NCI-H748 treated with DMSO at 0.1 percent for 48 hours (cell line): ENCODE data around the gene C1orf185.
"Not testable (repeated sequence)": the region's sequence is repeated elsewhere in the genome, so short reads cannot be mapped to it uniquely, and the experiment has no call there.

Source experiments
- DNase-seq: peaks from one replicate; lab custom pipeline; 2025; lab: John Stamatoyannopoulos, UW

Gene C1orf185

DNA sequence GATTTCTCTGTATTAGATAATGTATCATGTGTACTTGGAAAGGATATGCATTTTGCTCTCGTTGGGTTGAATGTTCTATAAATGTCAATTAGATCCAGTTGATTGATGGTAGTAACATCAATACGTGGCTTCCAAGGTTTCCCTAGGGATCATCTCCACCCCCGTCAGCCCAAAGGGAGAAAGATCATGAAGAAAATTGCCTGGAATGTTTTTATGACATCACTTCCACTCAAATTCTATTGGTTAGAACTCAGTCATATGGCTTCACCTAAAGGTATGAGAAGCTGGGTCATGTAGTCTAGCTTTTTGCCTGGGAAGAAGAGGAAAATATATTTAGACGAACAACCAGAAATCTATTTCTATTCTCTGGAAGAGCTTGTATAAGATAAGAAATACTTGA is at the start of gene C1orf185:
TSS of gene C1orf185 (plus strand) at position 253 of the 400 bp plus-strand sequence. CDS start at position 259, 6 bp downstream.
- DNase-seq, result no peak

DNA sequence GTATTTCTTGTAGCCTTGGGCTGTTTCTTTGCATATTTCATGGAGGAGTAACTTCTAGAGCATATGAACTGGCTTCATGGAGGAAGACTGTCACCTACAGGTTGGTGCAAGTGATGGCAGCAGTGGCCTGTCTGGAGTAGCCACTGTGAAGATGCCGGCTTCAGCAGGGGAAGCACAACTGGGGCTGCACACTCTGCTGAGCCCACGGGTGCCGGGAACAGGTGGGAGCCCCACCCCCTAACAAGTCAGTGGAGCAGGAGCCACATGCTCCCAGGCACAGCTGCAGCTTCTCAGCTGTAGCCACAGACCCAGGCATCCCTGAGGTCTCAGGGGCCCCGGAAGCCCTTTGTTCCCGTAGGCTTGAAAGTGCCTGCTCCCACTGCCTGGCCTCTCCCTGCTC is 43.2 kb upstream of the C1orf185 start:
- no peak for DNase-seq

DNA sequence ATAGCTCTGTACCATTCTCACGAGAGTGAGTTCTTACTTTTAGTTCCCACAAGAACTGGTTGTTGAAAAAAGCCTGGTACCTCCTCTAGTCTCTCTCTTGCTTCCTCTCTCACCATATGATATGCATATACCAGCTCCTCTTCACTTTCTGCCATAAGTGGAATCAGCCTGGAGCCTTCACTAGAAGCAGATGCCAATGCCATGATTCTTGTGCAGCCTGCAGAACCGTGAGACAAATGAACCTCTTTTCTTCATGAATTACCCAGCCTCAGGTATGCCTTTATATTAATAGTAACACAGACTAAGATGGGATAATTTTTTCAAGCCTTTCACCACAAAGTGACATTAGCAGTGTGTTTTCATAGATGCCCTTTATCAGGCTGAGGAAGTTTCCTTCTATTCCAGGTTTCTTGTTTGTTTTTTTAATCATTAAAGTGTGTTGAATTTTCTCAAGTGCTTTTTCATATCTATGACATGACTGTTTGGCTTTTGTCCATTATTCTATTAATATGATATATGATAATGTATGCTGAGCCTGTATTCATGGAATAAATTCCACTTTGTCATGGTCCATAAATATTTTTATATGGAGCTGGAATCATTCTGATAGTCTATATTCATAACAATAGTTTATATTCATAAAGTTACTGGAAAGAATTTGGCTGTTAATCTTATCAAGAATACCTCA is 40.7 kb upstream of the C1orf185 start:
- no peak for DNase-seq

DNA sequence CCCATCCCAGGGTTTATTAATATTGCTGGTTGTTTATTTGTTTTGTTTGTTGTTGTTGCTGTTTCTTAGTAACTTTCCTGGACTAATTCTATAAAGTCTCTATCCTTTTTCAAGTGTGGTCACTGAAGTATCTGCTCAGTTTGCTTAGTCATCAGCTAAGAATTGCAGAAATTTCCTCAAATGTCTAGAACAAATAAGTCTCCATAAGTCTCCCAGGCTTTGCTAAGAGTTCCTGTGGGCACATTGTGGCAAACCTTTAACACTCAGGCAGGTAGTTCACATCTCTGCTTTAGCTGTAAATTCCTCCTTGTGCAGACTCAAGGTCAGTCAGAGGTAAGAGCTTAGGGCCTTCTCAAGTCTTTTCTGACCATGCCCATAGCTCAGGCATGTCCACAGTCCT is 38.9 kb upstream of the C1orf185 start:
- no peak for DNase-seq

DNA sequence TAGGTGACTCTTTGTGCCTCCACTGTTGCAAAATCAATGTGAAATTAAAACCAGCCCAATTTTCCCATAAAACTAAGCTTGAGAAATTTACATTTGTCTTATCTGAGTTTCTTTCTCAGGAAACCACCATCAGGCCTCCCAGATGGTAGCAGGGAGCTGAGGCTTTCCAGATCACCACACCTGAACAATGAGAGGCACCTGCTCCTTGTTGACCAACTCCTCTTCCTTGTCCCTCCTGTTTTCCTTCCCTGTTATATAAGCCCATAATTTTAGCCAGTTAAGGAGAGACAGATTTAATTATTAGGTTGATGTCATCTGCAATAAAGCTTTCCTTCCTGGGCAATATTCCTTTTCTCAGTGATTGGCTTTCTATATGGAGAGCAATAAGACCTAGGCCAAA is 32.0 kb upstream of the C1orf185 start:
- DNase-seq, result peak; percentile 66

DNA sequence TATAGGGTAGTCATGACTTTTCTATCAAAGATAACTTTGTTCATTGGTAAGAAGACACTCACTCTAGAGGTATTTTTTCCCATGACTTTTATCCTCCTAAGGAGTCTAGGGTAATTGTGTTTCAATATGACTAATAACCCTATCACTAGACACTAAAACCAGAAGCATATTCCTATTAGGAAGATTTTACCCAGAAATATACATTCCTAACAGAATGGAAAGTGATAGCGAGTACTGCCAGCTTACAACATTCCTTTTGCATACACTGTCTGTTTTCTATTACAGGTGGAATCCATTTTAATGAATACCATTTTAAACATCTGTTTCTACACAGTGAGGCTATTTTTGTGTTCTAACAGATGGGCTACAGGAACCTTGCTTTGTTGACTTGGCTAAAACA is 31.4 kb upstream of the C1orf185 start:
- DNase-seq, result no peak

DNA sequence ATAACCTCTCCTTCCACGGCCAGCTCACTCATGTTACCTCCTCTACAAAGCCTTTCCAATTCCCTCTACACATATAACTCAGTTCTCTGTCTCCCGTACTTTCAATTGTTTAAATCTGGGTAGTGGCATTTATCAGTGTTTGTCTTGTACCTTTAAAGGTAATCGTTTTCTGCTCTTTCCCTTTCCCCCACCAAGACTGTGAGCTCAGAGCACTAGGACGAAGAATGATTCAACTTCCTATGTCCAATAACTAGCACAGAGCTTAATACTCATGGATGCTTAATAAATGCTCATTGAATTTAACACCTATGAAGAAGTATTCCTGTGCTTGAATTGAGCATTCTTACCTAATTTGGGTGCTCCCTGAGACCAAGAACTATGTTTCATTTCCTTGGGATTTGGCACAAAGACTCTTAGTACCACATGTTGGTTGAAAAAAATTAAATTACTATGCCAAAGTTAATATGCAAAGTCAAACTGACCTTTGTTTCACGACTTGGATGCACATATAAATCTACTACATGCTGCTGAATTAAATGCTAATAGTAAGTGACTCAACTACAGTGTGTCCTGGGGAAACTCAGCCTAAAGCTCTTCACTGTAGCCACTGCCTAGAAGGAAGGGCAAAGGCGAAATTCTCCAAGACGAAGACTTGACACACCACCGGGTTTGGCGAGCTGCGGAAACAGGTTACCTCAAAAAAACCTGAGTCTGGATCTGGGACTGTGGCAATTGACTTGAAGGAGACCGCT is 30.6 kb upstream of the C1orf185 start:
- DNase-seq, result no peak

DNA sequence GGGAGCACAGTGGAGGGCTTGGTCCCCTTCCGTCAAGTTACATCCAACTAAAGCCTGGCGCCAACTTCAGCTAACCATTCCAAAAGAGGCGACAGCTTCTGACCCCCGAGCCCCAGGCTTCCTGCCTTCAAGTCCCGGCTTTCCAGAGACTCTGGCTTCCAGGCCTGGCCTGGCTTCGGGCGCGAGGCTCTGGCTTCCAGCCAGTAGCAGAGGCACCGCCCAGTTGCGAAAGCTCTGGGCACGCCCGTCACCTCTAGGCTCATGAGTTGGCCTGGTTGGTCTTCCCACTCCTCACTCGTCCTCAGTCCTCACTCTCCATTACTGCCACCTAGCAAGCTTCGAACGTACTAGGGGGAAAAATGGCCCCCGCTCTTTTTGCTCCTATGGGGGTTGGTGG is 30.0 kb upstream of the C1orf185 start:
- DNase-seq, result no peak

DNA sequence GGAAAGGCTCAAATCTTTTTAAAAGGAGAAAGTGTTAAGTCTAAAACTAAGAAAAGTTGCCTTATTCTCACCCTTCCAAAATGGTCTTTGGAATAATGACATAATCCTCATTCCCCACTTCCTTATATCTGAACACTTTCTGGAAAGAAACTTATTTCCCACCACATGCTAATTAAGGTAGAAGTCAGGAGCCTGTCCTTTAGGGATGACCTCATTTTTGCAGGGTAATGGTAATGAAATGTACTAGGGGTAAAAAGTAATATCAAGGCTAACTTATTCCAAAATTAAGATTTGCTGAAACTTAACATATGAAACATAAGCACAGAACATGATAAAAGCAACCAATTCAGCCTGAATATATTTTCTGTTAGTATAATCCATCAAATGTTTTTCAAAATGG is 29.4 kb upstream of the C1orf185 start:
- no peak for DNase-seq

DNA sequence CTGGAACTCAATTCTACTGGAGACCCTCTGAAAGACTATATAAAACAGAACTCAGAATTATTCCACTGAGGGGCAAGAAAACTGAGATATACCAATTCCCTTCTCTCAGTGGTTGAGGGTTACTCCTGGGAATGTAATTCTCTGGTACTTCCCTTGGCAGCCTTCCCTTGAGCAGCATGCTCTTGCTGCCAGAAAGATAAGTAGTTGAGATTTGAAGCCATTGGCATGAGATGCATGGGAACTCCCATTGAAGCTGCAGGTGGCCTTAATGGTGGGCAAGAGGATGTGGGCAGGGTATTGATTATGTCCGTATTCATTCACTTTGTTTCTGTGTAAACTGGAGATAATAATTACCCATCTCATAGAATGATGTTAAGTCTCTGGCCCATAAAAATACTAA is 28.6 kb upstream of the C1orf185 start:
- DNase-seq, result no peak

DNA sequence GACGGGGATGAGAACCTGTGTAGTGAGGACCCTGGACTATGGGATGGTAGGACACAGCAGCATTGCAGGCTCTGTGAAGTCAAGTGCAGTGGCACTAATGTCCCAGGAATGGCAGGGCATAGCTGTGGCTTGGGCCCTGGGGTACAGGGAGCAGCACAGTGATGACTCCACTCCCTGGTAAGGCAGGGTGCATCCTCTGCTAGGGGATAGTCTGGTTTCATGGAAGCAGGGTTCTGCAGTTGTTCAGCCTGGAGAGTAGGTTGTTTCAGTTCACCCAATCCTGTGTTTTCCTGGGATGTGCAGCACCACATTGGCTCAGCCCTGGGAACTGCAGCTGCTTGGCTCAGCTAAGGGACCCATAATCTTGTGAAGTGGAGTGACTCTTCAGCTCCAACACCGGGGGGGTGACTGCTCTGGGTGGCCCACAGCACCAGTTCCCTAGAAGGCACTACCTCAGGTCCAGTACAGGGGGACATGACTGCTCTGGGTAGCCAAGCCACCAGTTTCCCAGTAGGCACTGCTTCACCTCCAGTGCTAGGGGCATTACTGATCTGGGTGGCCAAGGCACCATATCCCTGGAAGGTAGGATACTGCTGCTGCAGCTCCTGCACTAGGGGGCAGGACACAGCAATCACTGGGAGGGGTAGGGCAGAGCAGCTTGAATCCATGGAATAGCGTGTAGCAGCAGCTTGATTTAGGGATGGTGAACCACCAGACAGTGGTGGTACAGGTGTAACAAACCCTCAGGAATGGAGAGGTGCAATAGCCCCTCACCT is 15.3 kb upstream of the C1orf185 start:
- DNase-seq, result no peak

DNA sequence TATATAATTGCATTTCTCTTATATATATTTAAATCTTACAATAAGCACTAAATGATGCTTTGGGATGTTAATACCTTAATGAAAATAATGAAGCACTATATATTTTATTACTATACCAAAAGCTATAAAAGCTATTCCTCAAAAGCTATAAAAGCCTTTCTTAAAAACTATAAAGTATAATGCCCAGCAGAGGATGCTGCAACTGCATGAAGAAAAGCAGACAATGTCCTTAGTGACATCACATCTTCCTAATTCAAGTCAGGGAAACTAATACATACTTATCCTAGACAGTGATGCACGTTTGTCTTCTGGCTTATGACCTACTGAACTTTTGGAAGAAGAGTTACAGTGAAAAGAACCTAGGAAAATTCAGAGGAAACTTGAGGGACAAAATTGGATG is 13.6 kb upstream of the C1orf185 start:
- no peak for DNase-seq

DNA sequence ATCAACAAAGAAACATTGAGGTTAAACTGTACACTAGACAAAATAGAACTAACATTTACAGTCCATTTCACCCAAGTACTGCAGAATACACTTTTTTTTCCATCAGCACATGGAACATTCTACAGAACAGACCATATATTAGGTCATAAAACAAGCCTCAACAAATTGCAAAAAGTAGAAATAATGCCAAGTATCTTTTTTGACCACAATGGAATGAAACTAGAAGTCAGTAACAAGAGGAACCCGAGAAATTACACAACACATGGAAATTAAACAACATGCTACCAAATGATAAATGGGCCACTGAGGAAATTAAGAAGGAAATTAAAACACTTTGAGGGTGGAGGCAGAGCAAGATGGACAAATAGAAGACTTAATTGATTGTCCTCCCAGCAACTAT is 8.4 kb upstream of the C1orf185 start:
- DNase-seq, result no peak

DNA sequence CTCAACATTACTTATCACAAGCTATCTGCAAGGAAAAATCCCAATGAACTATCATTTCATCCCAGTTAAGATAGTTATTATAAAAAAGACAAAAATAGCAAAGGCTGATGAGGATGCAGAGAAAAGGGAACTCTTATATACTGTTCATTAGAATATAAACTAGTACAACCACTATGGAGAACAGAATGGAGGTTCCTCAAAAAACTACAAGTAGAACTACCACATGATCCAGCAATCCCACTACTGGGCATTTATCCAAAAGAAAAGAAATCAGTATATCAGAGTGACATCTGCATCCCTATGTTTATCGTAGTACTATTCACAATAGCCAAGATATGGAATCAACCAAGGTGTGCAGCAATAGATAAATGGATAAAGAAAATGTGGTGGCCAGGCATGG is 4.9 kb upstream of the C1orf185 start:
- DNase-seq, result no peak

DNA sequence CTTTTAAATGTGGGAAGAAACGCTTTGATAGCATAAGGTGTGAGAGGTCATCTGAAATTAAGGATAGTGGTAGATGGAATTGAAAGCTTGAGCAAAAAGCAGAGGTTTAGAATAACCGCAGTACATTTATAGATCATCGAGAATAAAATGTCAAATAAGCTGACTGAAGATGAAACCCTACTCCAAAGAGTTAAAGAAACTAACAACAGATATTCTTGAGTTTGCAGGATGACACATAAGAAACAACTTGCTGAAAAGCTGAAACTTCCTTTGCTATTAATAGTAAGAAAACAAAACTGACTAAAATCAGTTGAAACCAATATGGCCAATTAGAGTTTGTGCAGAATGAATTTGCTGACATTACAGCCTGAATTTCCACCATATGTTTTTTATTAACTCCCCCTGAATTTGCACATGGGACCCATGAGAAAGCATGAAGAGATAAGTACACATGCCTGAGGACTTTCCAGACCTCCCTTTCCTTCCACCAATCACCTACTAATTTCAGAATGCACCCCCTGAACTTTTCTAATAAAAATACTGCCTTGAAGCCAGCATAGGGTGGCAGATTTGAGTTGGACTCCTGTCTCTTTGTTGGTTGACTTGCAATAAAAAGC is 1.7 kb upstream of the C1orf185 start:
- no peak for DNase-seq

DNA sequence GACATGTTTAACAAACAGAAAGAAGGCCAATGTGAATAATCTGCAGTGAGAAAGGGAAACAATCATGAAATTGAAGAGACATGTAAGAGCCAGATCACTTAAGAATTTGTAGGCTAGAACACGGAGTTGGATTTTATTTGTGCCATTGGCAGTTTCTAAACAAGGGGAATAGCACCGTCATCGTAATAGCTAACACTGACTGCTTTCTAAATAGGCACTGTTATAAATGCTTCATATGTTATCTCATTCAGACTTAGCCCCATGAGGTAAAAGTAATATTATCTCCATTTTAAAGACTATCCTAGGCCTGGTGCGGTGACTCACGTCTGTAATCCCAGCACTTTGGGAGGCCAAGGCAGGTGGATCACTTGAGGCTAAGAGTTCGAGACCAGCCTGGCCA is 12.1 kb downstream of the C1orf185 start:
- DNase-seq, result no peak

DNA sequence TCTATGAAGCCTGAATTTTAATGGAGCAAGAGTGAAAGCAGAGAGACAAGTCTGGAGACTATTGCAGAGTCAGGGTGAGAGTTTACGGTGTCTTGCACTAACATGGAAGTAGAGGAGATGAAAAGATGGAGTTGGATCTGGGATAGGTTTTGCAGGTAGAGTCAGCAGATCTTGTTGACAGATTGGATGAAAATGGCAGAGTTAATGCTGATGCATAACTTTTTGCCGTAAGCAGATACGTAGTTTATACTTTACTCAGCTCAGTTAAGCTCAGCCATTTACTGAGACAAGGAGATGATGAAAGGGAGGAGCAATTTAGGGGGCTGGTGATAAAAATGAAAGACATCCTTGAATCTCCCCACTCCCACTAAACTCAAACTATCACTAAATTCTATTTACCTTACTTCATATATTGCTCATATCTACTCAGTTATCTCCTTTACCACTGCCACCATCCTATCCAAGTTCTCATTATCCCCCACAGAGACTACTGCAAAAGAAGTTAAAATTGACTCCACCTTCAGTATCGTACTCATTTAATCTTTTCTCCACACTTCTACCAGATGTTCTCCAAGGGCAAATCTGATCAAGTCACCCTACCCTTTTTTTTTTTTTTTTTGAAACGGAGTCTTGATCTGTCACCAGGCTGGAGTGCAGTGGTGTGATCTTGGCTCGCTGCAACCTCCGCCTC is 13.8 kb downstream of the C1orf185 start:
- DNase-seq, result no peak

DNA sequence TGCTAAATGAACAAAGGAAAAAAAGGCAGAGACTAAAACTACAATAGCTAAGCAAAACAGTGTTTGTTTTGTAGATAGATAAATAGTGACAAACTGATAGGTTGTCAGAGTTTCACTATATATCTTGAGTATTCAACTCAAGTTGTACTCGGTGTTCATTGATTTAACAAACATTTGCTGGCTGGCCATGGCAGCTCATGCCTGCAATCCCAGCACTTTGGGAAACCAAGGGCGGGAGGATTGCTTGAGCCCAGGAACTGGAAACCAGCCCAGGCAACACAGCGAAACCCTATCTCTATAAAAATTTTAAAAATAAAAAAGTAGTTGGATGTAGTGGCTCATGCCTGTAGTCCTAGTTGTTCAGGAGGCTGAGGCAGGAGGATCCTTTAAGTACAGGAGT is 17.3 kb downstream of the C1orf185 start:
- DNase-seq, result no peak

DNA sequence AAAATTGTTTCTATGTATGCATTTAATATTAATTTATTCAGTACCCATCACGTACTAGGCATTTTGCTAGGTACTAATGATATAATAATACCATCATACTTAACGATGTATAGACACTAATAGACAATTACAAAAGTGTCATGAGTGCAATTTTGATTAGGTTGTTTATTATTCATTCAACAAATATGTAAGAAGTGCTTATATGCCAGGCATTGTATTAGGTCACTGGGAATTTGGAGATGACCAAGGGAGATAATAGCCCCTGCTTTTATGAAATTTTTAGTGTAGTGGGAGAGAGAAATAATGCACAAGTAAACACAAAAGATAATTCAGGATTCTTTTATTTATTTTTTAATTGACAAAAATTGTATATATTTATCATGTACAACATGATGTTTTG is 18.6 kb downstream of the C1orf185 start:
- DNase-seq, result no peak

DNA sequence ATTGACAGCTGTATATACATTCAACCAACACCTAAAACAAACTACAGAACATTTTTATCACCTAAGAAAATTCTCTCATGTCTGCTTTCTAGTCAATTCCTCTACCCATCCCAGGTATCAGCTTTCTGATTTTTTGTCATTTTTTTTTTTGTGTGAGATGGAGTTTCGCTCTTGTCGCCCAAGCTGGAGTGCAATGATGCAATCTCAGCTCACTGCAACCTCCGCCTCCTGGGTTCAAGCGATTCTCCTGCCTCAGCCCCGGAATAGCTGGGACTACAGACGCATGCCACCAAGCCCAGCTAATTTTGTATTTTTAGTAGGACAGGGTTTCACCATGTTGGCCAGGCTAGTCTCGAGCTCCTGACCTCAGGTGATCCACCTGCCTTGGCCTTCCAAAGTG is 25.1 kb downstream of the C1orf185 start:
- not testable (repeated sequence) for DNase-seq

DNA sequence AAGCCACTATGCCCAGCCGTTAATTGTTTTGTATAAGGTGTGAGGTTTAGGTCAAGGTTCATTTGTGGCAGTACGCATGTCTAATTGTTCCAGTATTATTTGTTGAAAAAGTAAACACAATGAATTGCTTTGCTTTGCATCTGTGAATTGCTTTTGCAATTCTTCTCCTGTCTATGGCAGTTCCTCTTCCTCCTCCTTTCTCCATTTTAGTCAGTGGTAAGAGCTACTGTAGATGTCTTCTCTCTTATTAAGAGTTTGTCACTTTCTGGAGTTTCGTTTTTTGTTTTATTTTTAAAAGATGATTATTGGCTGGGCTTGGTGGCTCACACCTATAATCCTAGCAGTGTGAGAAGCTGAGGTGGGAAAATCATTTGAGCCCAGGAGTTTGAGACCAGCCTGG is 29.2 kb downstream of the C1orf185 start:
- DNase-seq, result no peak

DNA sequence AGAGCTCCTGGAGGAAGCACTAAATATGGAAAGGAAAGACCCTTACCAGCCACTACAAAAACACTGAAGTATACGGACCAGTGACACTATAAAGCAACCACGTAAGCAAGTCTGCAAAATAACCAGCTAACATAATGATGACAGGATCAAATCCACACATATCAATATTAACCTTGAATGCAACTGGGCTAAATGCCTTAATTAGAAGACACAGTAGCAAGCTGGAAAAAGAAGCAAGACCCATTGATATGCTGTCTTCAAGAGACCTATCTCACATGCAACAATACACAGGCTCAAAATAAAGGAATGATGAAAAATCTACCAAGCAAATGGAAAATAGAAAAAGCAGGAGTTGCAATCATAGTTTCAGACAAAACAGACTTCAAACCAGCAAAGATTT is 31.0 kb downstream of the C1orf185 start:
- DNase-seq, result no peak
